CD4-positive, alpha-beta T cell treated with Interleukin-6 for 4 hours (primary cell): Measurements from ENCODE around the gene REC114.
"Not testable (repeated sequence)": the region's sequence is repeated elsewhere in the genome, so short reads cannot be mapped to it uniquely, and the experiment has no call there.

Source experiments
- DNase-seq: peaks from one replicate; pipeline ENCODE4 v3.0.0-alpha.2; 2020; ENCODE audit warnings: mixed read lengths

REC114 gene

GRCh38 chr15:73442968-73443367 is at the start of gene REC114:
Gene REC114, plus strand, starts transcription at chr15:73443164. Its CDS starts 22 bp downstream, at chr15:73443186.
- no peak for DNase-seq

- no peak for DNase-seq
Observed at GRCh38 chr15:73393336-73393735, 49.6 kb upstream of the REC114 start.

- no peak for DNase-seq
Observed at GRCh38 chr15:73394782-73395181, 48.2 kb upstream of the REC114 start.

- no peak for DNase-seq
Observed at GRCh38 chr15:73395671-73396070, 47.3 kb upstream of the REC114 start.

- DNase-seq, result no peak
Observed at GRCh38 chr15:73397461-73397860, 45.5 kb upstream of the REC114 start.

- DNase-seq, result no peak
Observed at GRCh38 chr15:73398861-73399260, 44.1 kb upstream of the REC114 start.

- DNase-seq, result not testable (repeated sequence)
Observed at GRCh38 chr15:73400222-73400621, 42.7 kb upstream of the REC114 start.

GRCh38 chr15:73403171-73403570 is 39.8 kb upstream of the REC114 start:
- DNase-seq, result no peak

- DNase-seq, result no peak
Observed at GRCh38 chr15:73414876-73415275, 28.1 kb upstream of the REC114 start.

- no peak for DNase-seq
Observed at GRCh38 chr15:73424506-73424905, 18.5 kb upstream of the REC114 start.

- DNase-seq, result no peak
Observed at GRCh38 chr15:73425510-73425909, 17.5 kb upstream of the REC114 start.

- DNase-seq, result no peak
Observed at GRCh38 chr15:73426323-73426994, 16.5 kb upstream of the REC114 start.

GRCh38 chr15:73431329-73431728 is 11.6 kb upstream of the REC114 start:
- DNase-seq, result not testable (repeated sequence)

- no peak for DNase-seq
Observed at GRCh38 chr15:73433873-73434272, 9.1 kb upstream of the REC114 start.

- no peak for DNase-seq
Observed at GRCh38 chr15:73436613-73437012, 6.4 kb upstream of the REC114 start.

GRCh38 chr15:73437543-73438109 is 5.3 kb upstream of the REC114 start:
- no peak for DNase-seq

- no peak for DNase-seq
Observed at GRCh38 chr15:73438651-73439050, 4.3 kb upstream of the REC114 start.

- no peak for DNase-seq
Observed at GRCh38 chr15:73440571-73440970, 2.4 kb upstream of the REC114 start.

- no peak for DNase-seq
Observed at GRCh38 chr15:73442421-73442820, 543 bp upstream of the REC114 start.

GRCh38 chr15:73447471-73447870 is 4.5 kb downstream of the REC114 start:
- DNase-seq, result not testable (repeated sequence)

GRCh38 chr15:73448158-73448758 is 5.3 kb downstream of the REC114 start:
- DNase-seq, result peak; percentile 3

- not testable (repeated sequence) for DNase-seq
Observed at GRCh38 chr15:73449980-73450379, 7.0 kb downstream of the REC114 start.

- DNase-seq, result no peak
Observed at GRCh38 chr15:73454096-73454495, 11.1 kb downstream of the REC114 start.

- no peak for DNase-seq
Observed at GRCh38 chr15:73455876-73456275, 12.9 kb downstream of the REC114 start.
